ENCODE data around the gene YWHAQ.

DNA sequence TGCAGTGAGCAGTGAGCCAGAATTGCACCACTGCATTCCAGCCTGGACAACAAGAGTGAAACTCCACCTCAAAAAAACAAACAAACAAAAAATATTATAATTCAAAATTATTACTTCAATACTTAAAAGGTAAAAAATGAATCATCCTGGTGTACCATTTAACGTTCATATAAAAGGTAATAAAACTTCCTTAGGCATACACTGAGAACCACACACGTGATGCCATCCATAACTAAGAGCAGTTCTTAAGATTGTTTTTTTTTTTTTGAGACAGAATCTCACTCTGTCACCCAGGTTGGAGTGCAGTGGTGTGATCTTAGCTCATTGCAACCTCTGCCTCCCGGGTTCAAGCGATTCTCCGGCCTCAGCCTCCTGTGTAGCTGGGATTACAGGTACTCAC is 29.4 kb downstream of the YWHAQ start:
- TF ChIP-seq, protein P1, sequence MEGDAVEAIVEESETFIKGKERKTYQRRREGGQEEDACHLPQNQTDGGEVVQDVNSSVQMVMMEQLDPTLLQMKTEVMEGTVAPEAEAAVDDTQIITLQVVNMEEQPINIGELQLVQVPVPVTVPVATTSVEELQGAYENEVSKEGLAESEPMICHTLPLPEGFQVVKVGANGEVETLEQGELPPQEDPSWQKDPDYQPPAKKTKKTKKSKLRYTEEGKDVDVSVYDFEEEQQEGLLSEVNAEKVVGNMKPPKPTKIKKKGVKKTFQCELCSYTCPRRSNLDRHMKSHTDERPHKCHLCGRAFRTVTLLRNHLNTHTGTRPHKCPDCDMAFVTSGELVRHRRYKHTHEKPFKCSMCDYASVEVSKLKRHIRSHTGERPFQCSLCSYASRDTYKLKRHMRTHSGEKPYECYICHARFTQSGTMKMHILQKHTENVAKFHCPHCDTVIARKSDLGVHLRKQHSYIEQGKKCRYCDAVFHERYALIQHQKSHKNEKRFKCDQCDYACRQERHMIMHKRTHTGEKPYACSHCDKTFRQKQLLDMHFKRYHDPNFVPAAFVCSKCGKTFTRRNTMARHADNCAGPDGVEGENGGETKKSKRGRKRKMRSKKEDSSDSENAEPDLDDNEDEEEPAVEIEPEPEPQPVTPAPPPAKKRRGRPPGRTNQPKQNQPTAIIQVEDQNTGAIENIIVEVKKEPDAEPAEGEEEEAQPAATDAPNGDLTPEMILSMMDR (IDR thresholded peaks at IDR 0.05): no peak
- TF ChIP-seq EZH2 (IDR thresholded peaks at IDR 0.05) (no peak), EZH2phosphoT487 (IDR thresholded peaks at IDR 0.05) (no peak)

All from neural progenitor cell (in vitro differentiated cells).